ENCODE data around the gene CIB1.
"Not testable (repeated sequence)": the region's sequence is repeated elsewhere in the genome, so short reads cannot be mapped to it uniquely, and the experiment has no call there.

CIB1 gene

DNA sequence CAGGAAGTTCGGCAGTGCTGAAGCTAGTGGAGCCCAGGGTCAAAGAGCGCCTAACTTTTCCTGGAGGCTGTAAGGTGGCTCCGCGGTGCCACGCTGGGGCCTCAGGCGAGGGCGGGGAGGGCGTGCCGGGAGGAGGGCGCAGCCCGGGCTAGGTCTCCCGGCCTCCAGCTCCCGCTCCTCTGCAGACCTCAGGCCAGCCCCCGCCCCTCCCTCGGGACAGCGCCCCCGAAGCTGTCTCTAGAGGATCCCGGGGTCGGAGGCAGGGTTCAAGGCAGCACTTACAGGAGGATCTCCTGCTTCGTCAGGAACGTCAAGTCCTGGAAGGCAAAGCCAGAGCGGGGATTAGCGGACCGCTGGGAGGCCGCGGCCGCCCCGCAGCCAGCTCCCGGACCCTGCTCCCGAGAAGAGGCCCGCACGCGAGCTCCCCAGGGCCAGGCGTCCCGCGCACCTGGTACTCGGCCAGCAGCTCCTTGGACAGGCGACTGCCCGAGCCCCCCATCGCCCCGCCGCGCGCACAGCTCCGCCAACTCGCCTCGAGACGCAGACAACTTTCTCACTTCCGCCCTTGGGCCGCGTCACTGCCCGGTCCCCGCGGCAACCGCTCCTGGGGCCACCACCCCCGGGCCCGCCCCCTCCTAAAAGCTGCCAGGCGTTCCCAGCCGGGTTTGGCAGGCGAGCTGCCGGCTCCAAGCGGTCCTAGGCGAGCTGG is at the start of gene CIB1:
Gene CIB1 (minus strand): TSS at position 555 of the 709 bp plus-strand sequence. CDS start 56 bp downstream, at position 499.
- peak; percentile 38 for DNase-seq

DNA sequence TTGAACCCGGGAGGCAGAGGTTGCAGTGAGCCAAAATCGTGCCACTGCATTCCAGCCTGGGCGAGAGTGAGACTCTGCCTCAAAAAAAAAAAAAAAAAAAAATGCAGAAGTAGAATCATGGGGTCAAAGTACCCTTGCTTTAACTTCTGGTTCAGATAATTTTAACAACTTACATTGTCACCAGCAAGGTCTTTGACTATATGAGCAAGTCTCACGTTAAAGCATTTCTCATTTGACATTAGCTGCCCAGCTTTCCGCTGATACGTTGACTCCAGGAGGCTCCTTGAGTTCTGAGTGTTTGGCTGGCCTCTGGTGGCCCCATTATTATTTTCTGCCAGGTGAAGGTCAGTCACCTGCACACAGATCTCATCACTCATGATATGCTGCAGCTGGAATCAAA is 47.9 kb upstream of the CIB1 start:
- not testable (repeated sequence) for DNase-seq

DNA sequence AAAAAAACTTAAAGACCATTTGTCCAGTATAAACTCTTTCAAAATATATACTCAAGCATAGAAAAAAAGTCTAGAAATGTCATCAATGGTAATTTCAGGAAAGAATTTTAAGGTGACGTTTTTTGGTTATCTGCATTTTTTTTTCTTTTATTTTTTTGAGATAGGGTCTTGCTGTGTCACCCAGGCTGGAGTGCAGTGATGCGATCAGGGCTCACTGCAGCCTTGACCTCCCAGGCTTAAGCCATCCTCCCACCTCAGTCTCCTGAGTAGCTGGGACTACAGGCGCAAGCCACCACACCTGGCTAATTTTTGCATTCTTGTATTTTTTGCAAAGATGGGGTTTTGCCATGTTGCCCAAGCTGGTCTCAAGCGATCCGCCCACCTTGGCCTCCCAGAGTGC is 47.0 kb upstream of the CIB1 start:
- not testable (repeated sequence) for DNase-seq

DNA sequence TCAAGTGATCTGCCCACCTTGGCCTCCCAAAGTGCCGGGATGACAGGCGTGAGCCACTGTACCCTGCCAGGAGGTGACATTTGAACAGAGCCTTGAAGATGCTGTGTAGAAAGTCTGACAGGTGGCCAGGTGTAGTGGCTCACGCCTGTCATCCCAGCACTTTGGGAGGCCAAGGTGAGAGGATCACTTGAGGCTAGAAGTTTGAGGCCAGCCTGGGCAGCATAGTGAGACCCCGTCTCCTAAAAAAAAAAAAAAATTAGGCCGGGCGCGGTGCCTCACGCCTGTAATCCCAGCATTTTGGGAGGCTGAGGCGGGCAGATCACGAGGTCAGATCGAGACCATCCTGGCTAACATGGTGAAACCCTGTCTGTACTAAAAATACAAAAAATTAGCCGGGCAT is 44.7 kb upstream of the CIB1 start:
- DNase-seq = not testable (repeated sequence)

DNA sequence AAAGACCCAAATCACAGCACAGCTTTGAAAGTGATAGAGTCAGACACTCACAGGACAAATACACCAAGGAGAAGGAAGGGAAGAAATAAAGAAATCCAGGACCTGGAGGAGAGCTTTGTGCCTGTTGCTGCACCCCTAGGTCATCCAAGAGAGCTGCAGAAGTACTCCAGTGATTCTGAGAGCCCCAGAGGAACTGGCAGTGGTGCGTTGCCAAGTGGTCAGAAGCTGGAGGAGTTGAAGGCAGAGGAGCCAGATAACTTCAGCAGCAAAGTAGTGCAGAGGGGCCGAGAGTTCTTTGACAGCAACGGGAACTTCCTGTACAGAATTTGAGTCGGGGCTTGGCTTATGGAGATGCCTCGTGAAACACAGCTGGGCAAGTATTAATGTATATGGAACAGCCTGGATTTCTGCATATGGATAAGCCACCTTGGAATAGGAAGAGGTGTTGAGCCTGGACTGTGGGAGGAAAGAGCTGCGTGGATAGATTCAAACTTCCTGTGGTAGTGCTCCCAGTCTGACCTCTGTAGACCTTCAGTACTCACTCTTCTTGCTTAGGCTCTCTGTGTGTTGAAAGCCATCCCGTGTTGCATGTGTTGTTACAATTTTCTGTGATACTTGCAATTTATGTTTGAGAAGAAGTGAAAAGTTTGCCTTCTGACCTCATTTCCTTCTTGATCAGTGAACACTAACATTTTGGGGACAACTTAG is 37.9 kb upstream of the CIB1 start:
- DNase-seq = no peak

DNA sequence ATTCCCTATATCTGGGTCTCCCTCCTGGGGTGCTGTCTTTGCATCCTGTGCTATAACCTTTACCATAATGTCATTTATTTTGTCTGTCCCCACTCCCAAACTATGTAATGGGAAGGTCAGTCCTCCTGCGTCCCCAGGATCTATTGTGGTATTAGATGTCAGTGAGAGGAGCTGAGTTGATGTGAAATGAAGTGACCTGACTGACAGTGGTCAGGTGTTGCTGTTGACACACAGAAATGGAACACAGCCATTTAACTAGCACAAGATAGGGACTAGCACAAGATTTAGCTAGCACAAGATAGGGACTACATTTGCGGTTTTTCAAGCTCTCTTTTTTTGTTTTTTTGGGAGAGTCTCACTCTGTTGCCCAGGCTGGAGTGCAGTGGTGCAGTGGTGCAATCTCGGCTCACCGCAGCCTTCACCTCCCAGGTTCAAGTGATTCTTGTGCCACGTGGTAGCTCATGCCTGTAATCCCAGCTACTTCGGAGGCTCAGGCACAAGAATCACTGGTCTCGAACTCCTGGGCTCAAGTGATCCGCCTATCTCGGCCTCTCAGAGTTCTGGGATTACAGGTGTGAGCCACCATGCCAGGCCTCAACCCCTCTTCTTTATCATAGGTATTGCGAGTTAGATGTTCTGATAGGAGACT is 36.9 kb upstream of the CIB1 start:
- no peak for DNase-seq

DNA sequence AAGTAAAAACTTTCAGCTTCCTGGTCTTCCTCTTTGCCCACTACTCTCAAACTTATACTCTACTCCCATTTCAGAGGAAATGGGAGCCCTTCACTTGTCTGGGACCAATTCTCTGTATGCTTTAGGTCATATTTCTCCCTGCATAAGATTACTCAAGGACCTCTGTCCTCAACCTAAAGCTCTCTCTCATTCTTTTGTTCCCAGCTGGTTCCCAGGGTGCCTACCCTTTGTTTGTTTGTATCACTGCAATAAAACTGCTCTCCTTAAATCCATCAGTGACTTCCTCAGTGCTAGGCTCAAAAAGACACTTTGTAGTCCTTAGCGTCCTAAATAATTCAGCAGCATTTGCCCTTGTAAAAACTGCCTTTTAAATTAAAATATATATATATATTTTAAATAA is 34.7 kb upstream of the CIB1 start:
- no peak for DNase-seq

DNA sequence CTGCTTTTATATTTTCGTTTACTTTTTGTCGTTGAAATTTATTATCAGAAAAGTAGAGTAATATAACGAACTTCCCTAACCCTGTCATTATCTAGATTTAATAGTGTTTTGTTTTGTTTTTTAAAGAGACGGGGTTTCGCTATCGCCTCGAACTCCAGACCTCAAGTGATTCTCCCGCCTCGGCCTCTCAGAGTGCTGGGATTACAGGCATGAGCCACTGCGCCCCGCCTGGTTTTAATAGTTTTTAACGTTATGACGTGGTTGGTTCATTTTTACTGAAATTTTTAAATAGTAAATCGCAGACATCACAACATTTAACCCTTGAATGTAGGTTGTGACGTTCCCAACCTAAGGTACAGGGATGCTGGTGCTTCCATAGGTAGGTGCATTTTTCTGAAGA is 32.7 kb upstream of the CIB1 start:
- DNase-seq = no peak

DNA sequence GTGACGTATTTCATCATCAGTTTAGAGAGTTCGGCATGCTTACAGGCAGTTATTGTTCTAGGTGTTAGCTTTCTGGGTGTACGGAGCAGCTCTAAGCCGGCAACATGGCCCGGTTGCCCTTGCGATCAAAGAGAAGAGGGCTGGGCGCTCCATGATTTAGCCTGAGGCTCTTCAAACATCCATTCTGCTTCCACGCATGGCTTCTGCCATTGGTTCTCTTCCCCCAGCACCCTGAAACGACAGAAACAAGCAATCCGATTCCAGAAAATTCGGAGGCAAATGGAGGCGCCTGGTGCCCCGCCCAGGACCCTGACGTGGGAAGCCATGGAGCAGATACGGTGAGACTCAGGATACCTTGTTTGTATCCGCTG is 32.3 kb upstream of the CIB1 start:
- DNase-seq = peak; percentile 10

DNA sequence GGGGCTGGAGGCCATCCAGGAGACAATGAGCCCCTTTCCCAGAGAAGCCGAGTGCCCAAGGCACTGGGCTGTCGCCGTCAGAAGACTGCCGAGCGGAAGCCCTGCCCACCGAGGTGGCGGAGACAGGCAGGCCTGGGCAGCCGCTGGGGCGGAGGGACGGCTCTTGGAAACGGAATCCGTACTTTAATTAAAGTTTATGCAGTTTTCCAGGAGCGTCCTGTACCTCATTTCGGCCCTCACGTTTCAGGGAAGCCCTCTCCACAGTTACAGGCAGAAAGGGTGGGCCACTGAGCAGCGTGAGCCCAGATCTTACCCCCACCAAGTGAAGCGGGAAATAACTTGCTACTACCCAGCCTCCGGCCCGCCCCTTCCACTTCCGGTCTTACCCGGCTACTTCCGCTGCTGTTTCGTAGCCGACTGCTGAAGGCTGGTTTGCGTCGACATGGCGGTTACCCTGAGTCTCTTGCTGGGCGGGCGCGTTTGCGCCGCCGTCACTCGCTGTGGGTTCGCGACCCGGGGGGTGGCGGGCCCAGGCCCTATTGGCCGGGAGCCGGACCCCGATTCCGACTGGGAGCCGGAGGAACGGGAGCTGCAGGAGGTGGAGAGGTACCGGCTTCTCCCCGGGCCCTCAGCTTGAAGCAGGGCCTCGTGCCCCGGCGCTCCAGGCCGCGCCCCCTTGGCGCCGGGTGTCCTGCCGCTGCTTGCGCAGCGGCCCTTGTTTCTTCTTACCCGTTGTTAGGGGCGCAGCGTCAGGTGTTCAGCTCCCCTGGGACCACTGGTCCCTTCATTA is 31.7 kb upstream of the CIB1 start, which contains the start of gene NGRN:
Gene NGRN (plus strand): TSS at position 402 of the 790 bp plus-strand sequence. CDS start 41 bp downstream, at position 443.
- DNase-seq = peak; percentile 84

DNA sequence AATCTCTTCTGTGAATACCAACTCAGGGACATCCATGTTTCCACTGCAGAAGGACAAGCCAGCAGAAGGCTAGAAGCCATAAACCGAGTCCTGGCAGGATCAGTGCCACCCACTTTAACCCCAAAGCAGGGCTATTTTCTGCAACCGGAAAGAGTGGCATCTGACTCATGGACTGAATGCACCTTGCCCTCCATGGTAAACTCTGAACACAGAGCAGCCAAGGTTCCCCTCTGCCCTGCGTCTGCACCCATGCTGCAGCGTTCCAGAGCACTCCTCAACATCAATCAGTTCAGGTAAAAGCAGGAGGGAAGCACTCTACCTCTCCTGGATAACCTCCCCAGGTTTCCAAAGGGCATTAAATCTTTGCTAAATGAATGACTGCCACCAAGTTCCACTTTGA is 30.9 kb upstream of the CIB1 start:
- no peak for DNase-seq

DNA sequence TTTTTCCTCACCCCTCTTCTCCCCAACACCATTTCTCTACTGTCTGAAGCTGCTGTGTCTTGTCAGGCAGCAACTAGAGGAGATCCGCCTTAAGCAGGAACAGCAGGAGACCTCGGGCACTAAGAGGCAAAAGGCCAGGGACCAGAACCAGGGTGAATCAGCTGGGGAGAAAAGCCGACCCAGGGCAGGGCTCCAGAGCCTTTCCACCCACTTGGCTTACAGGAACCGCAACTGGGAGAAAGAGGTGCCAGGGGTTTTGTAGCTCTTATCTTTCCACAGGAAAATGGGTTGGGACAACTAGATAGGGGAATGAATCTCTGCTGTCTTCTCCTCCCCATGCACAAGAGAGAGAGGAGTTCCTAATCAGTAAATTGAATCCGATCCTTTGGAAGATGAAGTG is 28.7 kb upstream of the CIB1 start:
- DNase-seq = no peak

DNA sequence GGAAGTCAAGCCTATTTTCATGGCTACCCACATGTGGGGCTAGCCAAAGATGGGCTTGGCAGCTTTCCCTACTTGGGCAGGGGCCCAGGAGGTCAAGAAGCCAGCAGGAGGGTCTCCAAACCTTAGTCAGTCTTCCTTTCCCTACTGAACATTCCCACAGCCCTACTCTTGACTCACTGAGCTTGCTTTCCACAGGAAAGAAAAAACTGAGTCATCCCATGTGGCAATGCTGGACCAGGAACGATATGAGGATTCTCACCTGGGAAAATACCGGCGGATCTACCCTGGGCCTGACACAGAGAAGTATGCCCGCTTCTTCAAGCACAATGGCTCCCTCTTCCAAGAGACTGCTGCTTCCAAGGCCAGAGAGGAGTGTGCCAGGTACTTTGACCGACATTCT is 28.1 kb upstream of the CIB1 start:
- DNase-seq = no peak

DNA sequence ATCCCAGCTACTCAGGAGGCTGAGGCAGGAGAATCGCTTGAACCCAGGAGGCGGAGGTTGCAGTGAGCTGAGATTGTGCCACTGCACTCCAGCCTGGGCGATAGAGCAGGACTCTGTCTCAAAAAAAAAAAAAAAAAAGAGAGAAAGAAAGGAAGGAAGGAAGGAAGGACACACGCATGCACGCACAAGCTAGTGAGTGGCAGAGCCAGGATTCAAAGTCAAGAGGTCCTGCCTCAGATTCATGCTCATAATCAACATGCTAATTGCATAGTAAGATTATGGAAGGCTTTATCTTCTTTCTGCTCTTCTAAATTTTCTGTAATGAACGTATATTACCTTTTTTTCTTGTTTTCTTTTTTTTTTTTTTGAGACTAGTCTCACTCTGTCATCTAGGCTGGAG is 27.0 kb upstream of the CIB1 start:
- not testable (repeated sequence) for DNase-seq

DNA sequence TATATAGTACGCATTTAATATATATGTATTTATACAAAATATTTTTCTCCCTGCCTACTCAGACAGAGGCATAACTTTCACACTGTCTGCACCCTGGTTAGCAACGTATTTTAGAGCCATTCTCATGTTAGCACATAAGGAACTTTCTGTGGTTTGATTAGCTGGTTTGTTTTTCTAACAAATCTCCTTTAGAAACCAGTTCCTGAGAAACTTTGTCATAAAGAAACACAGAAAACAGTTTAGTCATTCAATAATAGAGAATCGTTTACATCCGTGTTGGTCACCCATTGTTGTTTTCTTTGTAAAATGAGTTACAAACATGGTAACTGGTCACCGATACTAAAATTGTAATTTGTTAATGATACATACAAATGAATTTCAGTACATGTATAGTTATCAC is 25.8 kb upstream of the CIB1 start:
- no peak for DNase-seq

DNA sequence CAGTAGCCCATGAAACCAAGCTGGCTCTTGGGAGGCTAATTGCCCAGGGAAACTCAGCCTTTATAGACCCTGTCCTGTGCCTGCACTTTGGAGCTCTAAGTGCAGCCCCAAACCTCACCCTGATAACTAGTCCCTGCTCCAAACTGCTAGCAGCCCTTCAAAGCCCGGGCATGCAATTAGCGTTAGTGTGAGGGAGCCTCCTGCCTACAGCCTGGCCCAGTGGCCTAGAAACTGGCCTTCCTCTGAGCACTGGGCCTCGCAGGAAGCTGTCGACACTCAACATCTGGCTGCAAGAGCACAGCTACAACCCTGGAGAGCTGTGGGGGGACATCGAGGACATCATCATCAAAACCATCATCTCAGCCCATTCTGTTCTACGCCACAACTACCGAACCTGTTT is 24.0 kb upstream of the CIB1 start:
- no peak for DNase-seq

DNA sequence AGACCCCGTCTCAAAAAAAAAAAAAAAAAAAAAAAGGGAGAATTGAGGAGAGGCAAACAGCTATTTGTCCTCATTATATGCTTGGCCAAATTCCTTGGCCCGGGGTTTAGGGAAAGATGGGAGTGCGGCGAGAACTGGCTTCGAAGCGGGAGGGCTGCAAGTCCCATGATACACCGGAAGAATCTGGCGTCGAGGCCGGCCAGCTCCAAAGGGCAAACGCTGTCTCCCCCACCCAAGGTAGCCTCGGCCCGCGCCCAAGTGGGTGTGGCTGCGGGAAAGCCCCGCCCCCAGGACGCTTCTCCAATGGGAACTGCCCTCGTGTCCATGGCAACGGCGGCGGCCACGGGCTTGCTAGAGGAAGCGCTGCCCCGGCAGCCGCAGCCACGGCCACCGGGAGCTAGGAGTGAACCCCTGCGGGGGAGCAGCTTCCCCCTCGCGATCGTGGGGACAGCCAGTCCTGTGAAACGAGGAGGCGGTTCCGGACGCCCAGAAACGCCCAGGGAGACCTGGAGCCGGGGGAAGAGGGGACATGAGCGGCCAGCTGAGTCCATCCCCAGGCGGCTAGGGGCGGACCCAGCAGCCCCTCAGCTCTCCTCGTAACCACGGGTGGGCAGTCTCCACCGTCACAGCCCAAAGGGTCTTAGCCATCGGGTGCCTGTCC is 15.6 kb upstream of the CIB1 start, which contains the start of gene TTLL13:
Gene TTLL13 (plus strand): TSS at position 354 of the 661 bp plus-strand sequence. CDS start 1,075 bp downstream, outside the sequence.
- DNase-seq = peak; percentile 58

DNA sequence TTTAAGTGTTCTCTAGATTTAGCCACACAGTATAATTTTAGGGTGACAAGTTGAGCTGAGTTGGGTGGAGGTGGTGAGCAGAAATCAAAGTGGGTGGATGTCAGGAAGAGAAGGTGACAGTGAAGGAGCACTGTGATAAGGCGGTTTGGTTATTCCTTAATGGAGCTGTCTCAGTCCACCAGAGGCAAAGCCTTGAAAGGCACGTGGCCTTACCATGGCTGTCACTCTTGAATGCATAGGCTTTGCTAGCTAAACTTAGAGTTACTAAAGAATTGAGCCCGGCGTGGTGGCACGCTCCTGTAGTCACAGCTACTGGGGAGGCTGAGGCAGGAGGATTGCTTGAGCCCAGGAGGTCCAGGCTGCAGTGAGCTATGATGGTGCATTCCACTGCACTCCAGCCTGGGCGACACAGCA is 15.1 kb upstream of the CIB1 start:
- no peak for DNase-seq

DNA sequence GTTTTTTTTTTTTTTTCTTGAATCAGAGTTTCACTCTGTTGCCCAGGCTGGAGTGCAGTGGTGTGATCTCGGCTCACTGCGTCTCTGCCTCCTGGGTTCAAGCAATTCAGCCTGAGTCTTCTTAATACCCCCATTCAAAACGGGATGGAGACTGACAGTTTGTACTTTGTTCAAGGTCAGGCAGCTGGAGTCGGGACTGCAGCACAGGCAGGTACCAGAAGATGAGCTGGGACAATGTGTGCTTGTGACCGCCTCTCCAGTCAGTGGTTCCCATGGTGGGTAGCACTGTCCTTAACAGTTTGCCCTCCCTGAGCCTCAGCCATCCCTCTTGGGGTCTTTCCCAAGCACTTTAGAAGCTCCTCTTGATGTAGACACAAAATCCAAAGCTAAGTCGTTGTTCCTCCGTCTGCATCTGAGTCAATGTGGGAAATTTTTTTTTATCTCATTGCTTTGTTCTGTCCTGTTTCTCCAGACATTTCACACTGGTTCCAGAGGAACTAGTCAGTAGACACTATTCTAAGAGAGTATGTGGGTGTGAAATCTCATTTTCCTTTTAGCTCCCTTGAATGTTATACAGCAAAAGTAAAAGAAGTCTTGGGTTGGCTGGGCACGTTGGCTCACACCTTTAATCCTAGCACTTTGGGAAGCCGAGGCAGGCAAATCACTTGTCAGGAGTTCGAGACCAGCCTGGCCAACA is 10.3 kb upstream of the CIB1 start:
- DNase-seq = no peak

DNA sequence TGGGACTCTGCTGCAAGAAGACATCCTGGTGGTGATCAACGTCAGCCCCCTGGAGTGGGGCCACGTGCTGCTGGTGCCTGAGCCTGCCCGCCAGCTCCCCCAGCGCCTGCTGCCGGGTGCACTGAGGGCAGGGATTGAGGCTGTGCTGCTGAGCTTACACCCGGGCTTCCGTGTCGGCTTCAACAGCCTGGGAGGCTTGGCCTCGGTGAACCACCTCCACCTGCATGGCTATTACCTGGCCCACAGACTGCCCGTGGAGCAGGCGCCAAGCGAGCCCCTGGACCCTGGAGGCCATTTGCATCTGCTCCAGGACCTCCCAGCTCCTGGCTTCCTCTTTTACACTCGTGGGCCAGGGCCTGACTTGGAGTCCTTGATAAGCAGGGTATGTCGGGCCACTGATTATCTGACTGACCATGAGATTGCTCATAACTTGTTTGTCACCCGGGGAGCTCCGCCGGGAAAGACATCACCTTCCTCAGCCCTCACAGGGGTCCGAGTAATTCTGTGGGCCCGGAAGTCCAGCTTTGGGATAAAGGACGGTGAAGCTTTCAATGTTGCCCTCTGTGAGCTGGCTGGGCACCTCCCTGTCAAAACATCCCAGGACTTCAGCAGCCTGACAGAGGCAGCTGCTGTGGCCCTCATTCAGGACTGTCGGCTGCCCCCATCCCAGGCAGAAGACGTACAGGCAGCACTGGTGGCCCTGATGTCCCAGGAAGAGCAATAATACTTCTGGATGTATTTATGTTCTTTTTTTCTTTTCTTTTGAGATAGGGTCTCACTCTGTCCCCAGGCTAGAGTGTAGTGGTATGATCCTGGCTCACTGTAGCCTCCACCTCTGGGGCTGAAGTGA is 7.8 kb upstream of the CIB1 start:
- DNase-seq = no peak

DNA sequence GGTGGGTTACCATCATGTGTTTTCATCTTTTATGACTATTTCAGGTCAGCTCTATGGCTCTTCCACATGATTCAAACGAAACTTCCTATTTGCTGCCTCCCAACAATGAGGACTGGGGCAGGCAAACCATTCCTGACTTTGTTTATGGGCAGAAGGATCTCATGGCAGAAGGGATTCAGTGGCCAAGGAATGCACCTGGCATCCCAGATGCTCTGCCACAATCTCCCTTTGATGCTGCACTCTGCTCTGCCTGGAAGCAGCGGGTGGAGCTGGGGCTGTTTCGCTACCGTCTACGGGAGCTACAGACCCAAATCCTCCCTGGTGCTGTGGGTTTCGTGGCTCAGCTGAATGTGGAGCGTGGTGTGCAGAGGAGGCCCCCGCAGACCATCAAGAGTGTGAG is 7.1 kb upstream of the CIB1 start:
- DNase-seq = no peak

Data from activated CD4-positive, alpha-beta T cell treated with anti-CD3 and anti-CD28 coated beads for 1 hour (primary cell).